Prostate gland (tissue), 2 donors: Measurements from ENCODE around the gene ADPRHL1.

Source experiments
- CTCF ChIP-seq, 4 experiments: fragments of 200-600 bp in 2 of 4; fragments of 450-650 bp in 2 of 4; sonication (generic) in 2 of 4; IDR thresholded peaks; 1 replicate in 3 of 4; 2 replicates in 1 of 4; pipeline ENCODE4 v1.5.1; 2016 to 2019; ENCODE audit warnings: antibody characterized with exemption in 4 of 4, mild to moderate bottlenecking in 2 of 4, moderate library complexity in 2 of 4
- POLR2A ChIP-seq: fragments of 450-650 bp; IDR thresholded peaks from one replicate; pipeline ENCODE4 v1.6.1; 2016; ENCODE audit warnings: antibody characterized with exemption, mild to moderate bottlenecking

GRCh38 chr13:113402471-113403254 lies 50.6 kb downstream of the ADPRHL1 start:
- TF ChIP-seq CTCF (IDR thresholded peaks at IDR 0.05) (no peak), POLR2A (no peak)
